ENCODE data around the gene SAMD9. TPM values are rescaled to one million over a fixed set of nuclear protein-coding genes. Genes with fewer than 3 reads are reported as not detected.
"Not testable (repeated sequence)": the region's sequence is repeated elsewhere in the genome, so short reads cannot be mapped to it uniquely, and the experiment has no call there.

Gene SAMD9
- total RNA-seq, 3 donors from 2014 or later: 1.8 to 2.5 (median 2.1) TPM

GRCh38 chr7:93142127-93142526 is 24.3 kb upstream of the SAMD9 start:
- Mint-ChIP-seq H3K9me3 (peaks cover 6% of the 10 kb centered on the region), H3K4me3 (no peak overlapping the region), H3K4me1 (ENCODE audit: low read depth) (peaks cover 27% of the 10 kb centered on the region), H3K27me3 (ENCODE audit: low read depth) (no peaks in the 10 kb centered on the region), H3K36me3 (ENCODE audit: insufficient read depth) (peaks cover 40% of the 10 kb centered on the region)
- no peak for DNase-seq
- ATAC-seq: no peak

GRCh38 chr7:93140582-93141191 is 22.9 kb upstream of the SAMD9 start:
- peaks cover 14% of the 10 kb centered on the region for H3K4me1 Mint-ChIP-seq (ENCODE audit: low read depth)
- H3K27me3 Mint-ChIP-seq (ENCODE audit: low read depth): no peaks in the 10 kb centered on the region
- ATAC-seq (no peak), DNase-seq (no peak)
- peaks cover 47% of the 10 kb centered on the region for H3K36me3 Mint-ChIP-seq (ENCODE audit: insufficient read depth)
- H3K4me3 Mint-ChIP-seq: no peak overlapping the region
- peaks cover 16% of the 10 kb centered on the region for H3K9me3 Mint-ChIP-seq

- no peaks in the 10 kb centered on the region for H3K27me3 Mint-ChIP-seq (ENCODE audit: low read depth)
- peaks cover 53% of the 10 kb centered on the region for H3K36me3 Mint-ChIP-seq (ENCODE audit: insufficient read depth)
- H3K4me1 Mint-ChIP-seq (ENCODE audit: low read depth): peaks cover 4% of the 10 kb centered on the region
- no peak overlapping the region for H3K4me3 Mint-ChIP-seq
- DNase-seq (no peak), ATAC-seq (no peak)
- H3K9me3 Mint-ChIP-seq: peaks cover 38% of the 10 kb centered on the region
Observed at GRCh38 chr7:93138576-93138975, 20.8 kb upstream of the SAMD9 start.

GRCh38 chr7:93133005-93133404 is 15.2 kb upstream of the SAMD9 start:
- Mint-ChIP-seq H3K9me3 (peaks cover 72% of the 10 kb centered on the region), H3K4me1 (ENCODE audit: low read depth) (no peaks in the 10 kb centered on the region), H3K36me3 (ENCODE audit: insufficient read depth) (peaks cover 38% of the 10 kb centered on the region), H3K27me3 (ENCODE audit: low read depth) (no peaks in the 10 kb centered on the region), H3K4me3 (no peak overlapping the region)
- DNase-seq (no peak), ATAC-seq (no peak)

GRCh38 chr7:93132216-93132615 is 14.4 kb upstream of the SAMD9 start:
- no peaks in the 10 kb centered on the region for H3K4me1 Mint-ChIP-seq (ENCODE audit: low read depth)
- H3K4me3 Mint-ChIP-seq: no peak overlapping the region
- H3K9me3 Mint-ChIP-seq: peaks cover 72% of the 10 kb centered on the region
- H3K36me3 Mint-ChIP-seq (ENCODE audit: insufficient read depth): peaks cover 33% of the 10 kb centered on the region
- no peak for DNase-seq
- no peak for ATAC-seq
- H3K27me3 Mint-ChIP-seq (ENCODE audit: low read depth): no peaks in the 10 kb centered on the region

GRCh38 chr7:93126954-93127353 is 9.2 kb upstream of the SAMD9 start:
- not testable (repeated sequence) for ATAC-seq; H3K27me3 Mint-ChIP-seq (ENCODE audit: low read depth); H3K4me1 Mint-ChIP-seq (ENCODE audit: low read depth); DNase-seq; H3K4me3 Mint-ChIP-seq
- peaks cover 16% of the 10 kb centered on the region for H3K36me3 Mint-ChIP-seq (ENCODE audit: insufficient read depth)
- H3K9me3 Mint-ChIP-seq: peaks cover 70% of the 10 kb centered on the region

- not testable (repeated sequence) for DNase-seq; H3K27me3 Mint-ChIP-seq (ENCODE audit: low read depth); H3K4me3 Mint-ChIP-seq; ATAC-seq; H3K4me1 Mint-ChIP-seq (ENCODE audit: low read depth)
- Mint-ChIP-seq H3K9me3 (peaks cover 51% of the 10 kb centered on the region), H3K36me3 (ENCODE audit: insufficient read depth) (peaks cover 30% of the 10 kb centered on the region)
Observed at GRCh38 chr7:93123532-93123931, 5.8 kb upstream of the SAMD9 start.

- ATAC-seq: no peak
- H3K27me3 Mint-ChIP-seq (ENCODE audit: low read depth): no peaks in the 10 kb centered on the region
- peaks cover 44% of the 10 kb centered on the region for H3K9me3 Mint-ChIP-seq
- peaks cover 28% of the 10 kb centered on the region for H3K4me1 Mint-ChIP-seq (ENCODE audit: low read depth)
- H3K4me3 Mint-ChIP-seq: no peak overlapping the region
- no peak for DNase-seq
- H3K36me3 Mint-ChIP-seq (ENCODE audit: insufficient read depth): peaks cover 30% of the 10 kb centered on the region
Observed at GRCh38 chr7:93120592-93121549, 3.1 kb upstream of the SAMD9 start.

- H3K27me3 Mint-ChIP-seq (ENCODE audit: low read depth): no peaks in the 10 kb centered on the region
Observed at GRCh38 chr7:93119191-93119905, 1.6 kb upstream of the SAMD9 start.

GRCh38 chr7:93117327-93117726 is 452 bp downstream of the SAMD9 start:
- Mint-ChIP-seq H3K27me3 (ENCODE audit: low read depth) (no peaks in the 10 kb centered on the region), H3K4me1 (ENCODE audit: low read depth) (peaks cover 55% of the 10 kb centered on the region), H3K4me3 (peak overlapping the region; percentile 84), H3K36me3 (ENCODE audit: insufficient read depth) (peaks cover 43% of the 10 kb centered on the region), H3K9me3 (peaks cover 11% of the 10 kb centered on the region)
- ATAC-seq (no peak), DNase-seq (no peak)

More at GRCh38 chr7:93119191-93119905, 1.6 kb upstream of the SAMD9 start:
- H3K9me3 Mint-ChIP-seq: peaks cover 31% of the 10 kb centered on the region
- ATAC-seq: no peak
- no peak for DNase-seq
- peaks cover 39% of the 10 kb centered on the region for H3K36me3 Mint-ChIP-seq (ENCODE audit: insufficient read depth)
- peaks cover 43% of the 10 kb centered on the region for H3K4me1 Mint-ChIP-seq (ENCODE audit: low read depth)
- no peak overlapping the region for H3K4me3 Mint-ChIP-seq

- ATAC-seq (peak; percentile 90 to 95), DNase-seq (no peak)
- peak overlapping the region; percentile 84 for H3K4me3 Mint-ChIP-seq
- no peaks in the 10 kb centered on the region for H3K27me3 Mint-ChIP-seq (ENCODE audit: low read depth)
- peaks cover 68% of the 10 kb centered on the region for H3K4me1 Mint-ChIP-seq (ENCODE audit: low read depth)
- H3K9me3 Mint-ChIP-seq: peaks cover 23% of the 10 kb centered on the region
- H3K36me3 Mint-ChIP-seq (ENCODE audit: insufficient read depth): peaks cover 49% of the 10 kb centered on the region
Observed at GRCh38 chr7:93115796-93116195, 2.0 kb downstream of the SAMD9 start.

- no peak for ATAC-seq
Observed at GRCh38 chr7:93108003-93108402, 9.8 kb downstream of the SAMD9 start.

GRCh38 chr7:93097388-93097787 is 20.4 kb downstream of the SAMD9 start:
- Mint-ChIP-seq H3K27me3 (ENCODE audit: low read depth) (no peaks in the 10 kb centered on the region), H3K9me3 (peaks cover 48% of the 10 kb centered on the region), H3K36me3 (ENCODE audit: insufficient read depth) (peaks cover 12% of the 10 kb centered on the region), H3K4me3 (no peak overlapping the region), H3K4me1 (ENCODE audit: low read depth) (no peaks in the 10 kb centered on the region)
- DNase-seq (no peak), ATAC-seq (no peak)

More at GRCh38 chr7:93108003-93108402, 9.8 kb downstream of the SAMD9 start:
- DNase-seq: no peak
- peaks cover 87% of the 10 kb centered on the region for H3K36me3 Mint-ChIP-seq (ENCODE audit: insufficient read depth)
- H3K9me3 Mint-ChIP-seq: peaks cover 59% of the 10 kb centered on the region
- H3K4me3 Mint-ChIP-seq: no peak overlapping the region
- H3K27me3 Mint-ChIP-seq (ENCODE audit: low read depth): no peaks in the 10 kb centered on the region
- peaks cover 23% of the 10 kb centered on the region for H3K4me1 Mint-ChIP-seq (ENCODE audit: low read depth)

- ATAC-seq (no peak), DNase-seq (no peak)
- peaks cover 3% of the 10 kb centered on the region for H3K36me3 Mint-ChIP-seq (ENCODE audit: insufficient read depth)
- H3K27me3 Mint-ChIP-seq (ENCODE audit: low read depth): peaks cover 13% of the 10 kb centered on the region
- peaks cover 33% of the 10 kb centered on the region for H3K9me3 Mint-ChIP-seq
- H3K4me1 Mint-ChIP-seq (ENCODE audit: low read depth): no peaks in the 10 kb centered on the region
- H3K4me3 Mint-ChIP-seq: no peak overlapping the region
Observed at GRCh38 chr7:93092757-93093370, 24.9 kb downstream of the SAMD9 start.
